Measurements from ENCODE around the gene ARPC2. TPM values are rescaled to one million over a fixed set of nuclear protein-coding genes. Genes with fewer than 3 reads are reported as not detected.

ARPC2 gene
- total RNA-seq: 266 and 299 TPM in 2 replicates

DNA sequence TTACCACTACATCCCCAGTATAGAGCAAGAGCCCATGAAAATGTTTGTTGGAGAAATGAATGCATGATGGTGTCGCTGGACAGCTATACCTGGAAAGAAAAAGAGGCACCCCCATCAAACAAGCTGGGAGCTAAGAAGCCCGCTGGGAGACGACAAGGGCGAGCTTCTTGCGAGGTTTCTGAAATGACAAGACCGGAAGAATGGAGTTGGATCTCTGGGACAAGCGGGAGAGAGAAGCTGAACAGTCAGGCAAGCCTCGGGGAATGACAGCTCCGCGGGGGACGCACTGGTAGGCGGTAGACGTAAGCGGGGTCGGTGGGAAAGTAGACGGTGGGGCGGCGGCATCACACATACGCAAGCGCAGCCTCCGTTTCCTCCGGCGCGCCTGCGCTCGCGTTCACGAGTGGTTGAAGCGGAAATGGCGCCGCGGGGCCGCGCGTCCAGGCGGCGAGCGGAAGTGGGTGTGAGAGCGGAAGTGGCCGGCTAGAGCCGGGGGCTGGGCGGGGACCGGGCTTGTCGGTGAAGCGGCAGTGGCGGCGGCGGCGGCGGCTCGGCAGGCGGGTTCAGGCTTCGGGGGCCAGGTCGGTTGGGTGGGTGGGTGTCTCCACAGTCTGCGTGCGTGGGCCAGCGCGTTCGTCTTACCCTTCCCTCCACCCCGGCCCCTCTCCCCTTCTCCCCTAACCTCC, at the start of gene ARPC2:
TSS of gene ARPC2 (plus strand) at position 516 of the 686 bp plus-strand sequence. CDS start 282 bp downstream, outside the sequence.

DNA sequence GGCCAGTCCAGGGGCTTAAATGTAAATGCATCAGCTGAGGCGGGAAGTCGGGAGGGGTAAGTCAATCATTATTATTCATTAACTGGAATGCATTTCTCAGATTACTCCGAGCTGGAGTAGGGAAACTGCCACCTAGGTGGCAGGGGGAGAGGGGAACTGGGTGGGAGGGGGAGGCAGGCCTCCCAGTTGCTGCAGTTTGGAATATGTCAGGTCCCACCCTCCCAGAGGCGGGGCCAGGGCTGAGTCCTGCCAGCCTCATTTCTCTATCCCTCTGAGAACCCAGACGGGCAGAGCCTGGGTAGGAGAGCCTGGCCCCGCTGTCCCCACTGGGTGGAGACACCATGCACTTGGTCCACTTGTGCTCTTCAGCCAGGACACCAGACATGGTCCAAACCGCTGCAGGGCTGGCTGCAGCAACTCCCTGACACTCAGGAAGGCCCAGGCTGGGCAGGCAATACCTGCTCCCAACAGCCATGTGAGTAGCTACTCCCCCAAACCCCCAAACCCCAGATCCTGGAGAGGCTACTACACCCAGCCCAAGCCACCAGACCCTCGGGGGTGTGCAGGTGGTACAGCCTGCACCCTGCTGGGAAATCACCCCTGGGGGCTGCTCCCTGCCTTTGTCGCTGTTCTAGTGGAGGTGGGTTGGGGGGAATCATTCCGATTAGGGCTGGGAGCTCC, 43.9 kb downstream of the ARPC2 start, which contains the start of gene GPBAR1:
TSS of gene GPBAR1 (plus strand) at position 274 of the 681 bp plus-strand sequence. CDS start 1,710 bp downstream, outside the sequence.

DNA sequence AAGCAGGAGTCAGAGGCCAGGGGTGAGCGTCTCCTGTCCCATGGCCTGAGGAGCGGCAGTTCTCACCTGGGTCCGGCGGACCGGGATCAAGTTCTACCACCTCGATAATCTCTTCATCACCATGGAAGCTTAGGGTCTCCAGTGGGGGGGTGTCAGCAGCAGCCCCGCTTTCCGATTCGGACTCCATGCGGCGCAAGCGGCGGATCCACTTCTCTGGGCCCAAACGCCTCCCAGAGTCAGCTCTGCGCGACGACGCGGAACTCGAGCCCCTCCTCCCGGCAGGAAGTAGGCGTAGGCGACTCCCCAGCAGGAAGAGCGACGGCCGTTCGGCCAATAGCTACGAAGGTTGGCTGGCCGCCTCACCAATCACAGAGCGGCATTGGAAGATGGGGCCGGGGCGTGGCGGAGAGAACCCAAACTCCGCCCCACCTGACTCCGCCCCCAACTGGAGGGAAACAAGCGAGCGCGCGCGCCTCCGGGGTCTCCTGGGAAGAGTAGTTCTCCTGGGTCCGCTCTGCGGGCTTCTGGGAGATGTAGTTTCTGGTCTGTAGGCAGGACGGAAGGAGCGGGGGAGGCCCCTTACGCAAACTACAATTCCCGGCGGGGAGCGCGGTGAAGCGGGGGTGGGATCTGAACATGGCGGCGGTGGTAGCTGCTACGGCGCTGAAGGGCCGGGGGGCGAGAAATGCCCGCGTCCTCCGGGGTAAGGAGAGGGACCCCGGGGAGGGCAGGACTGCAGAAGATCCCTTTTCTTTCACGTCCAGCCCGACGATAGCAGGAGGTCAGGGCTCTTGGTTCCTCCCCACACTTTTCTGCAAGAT, 53.1 kb downstream of the ARPC2 start, which contains the start of the genes AAMP and PNKD:
TSS of gene AAMP (minus strand) at position 238 of the 821 bp plus-strand sequence. CDS start at position 187, 51 bp downstream.
TSS of gene PNKD (plus strand) at position 620 of the 821 bp plus-strand sequence. CDS start at position 637, 17 bp downstream.

DNA sequence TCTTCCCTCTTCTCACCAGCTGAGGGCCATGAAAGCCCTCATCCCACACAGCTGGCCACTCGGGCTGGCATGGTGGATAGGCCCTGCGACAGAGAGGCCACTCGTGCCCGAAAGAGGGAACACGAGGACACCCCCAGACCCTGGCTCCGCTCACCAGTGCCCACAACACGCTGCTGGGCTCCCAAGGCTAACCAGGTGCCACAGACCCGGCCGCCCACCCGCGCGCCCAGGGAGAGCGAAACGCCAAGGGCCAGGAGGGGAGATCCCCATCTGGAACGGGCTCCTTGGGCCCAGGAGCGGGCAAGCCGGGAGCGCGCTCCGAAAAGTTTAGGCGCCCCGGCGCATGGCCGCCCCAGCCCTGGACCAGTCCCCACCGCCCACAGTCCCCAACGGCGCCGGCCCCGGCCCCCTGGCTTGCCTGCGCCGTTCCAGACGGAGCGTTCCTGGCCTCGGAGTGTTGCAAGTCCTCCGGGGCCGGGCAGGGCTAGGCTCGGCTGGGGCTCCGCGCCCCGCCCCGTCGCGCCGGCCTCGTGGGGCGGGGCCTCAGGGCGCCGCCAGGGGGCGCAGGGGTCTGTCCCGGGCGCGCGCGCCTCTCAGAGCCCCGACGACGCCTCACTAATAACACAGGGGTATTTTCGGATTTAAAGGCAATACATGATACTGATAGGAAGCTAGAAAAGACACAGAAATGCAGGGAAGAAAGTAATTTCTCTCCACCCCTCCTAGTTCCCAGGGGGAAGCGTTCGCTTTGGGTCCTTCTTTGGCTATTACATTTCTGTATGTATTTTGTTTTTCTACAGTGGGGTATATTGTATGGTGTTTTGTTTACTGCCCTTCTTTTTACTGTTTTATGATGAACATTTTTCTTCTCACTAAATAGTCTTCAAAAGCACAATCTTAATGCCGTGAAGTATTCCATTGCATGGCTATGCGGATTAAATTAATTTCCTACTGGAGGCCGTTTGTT, 75.3 kb downstream of the ARPC2 start, which contains the start of gene TMBIM1:
TSS of gene TMBIM1 (minus strand) at position 456 of the 967 bp plus-strand sequence. CDS start 10,362 bp downstream, outside the sequence.

Other genes starting within 250 kb of the ARPC2 start
- 91.5 and 96.4 TPM in 2 replicates for gene TNS1, start 214.2 kb upstream of the ARPC2 start, total RNA-seq
- gene RUFY4, start 147.9 kb upstream of the ARPC2 start, total RNA-seq: not detected in 2 replicates
- not detected in 2 replicates for gene CXCR2, start 91.2 kb upstream of the ARPC2 start, total RNA-seq
- not detected in 2 replicates for gene CXCR1, start 50.2 kb upstream of the ARPC2 start, total RNA-seq
- gene GPBAR1, start 43.8 kb downstream of the ARPC2 start, total RNA-seq: 0.24 and 0.32 TPM in 2 replicates
- gene AAMP, start 52.9 kb downstream of the ARPC2 start, total RNA-seq: 73.2 and 79.1 TPM in 2 replicates
- 17.5 and 18.1 TPM in 2 replicates for gene PNKD, start 53.3 kb downstream of the ARPC2 start, total RNA-seq
- gene TMBIM1, start 75.3 kb downstream of the ARPC2 start, total RNA-seq: 175 and 210 TPM in 2 replicates
- not detected in 2 replicates for gene CATIP, start 139.7 kb downstream of the ARPC2 start, total RNA-seq
- gene SLC11A1, start 165.1 kb downstream of the ARPC2 start, total RNA-seq: under 0.01 and 0.16 TPM in 2 replicates
- gene CTDSP1, start 182.7 kb downstream of the ARPC2 start, total RNA-seq: 85.5 and 91.6 TPM in 2 replicates
- under 0.01 TPM in 1 of 2 replicates, not detected in the other for gene VIL1, start 201.9 kb downstream of the ARPC2 start, total RNA-seq